HCT116 (cell line): ENCODE data around the gene GLRA3. TPM values are rescaled to one million over a fixed set of nuclear protein-coding genes. Genes with fewer than 3 reads are reported as not detected.

Experiments
- ATAC-seq: fragments of 200-7000 bp; cut with Tn5 transposase; 2 replicates; pipeline ENCODE4 v1.9.1; 2020; ENCODE audit warnings: mild to moderate bottlenecking, moderate library complexity
- BruUV-seq: library from RNA; stranded (reverse); fragments of 400-500 nt; replicated peaks from 2 replicates; lab custom pipeline; 2021; lab: Mats Ljungman, UMichigan
- CTCF ChIA-PET: fragments of 300-600 bp; sonication (Branson Sonifier 250); formaldehyde crosslinking; loops from one replicate; lab custom pipeline; 2021; ENCODE audit warnings: antibody characterized with exemption; lab: Charles Lee
- POLR2A ChIA-PET: fragments of 300-600, 350-600 bp; sonication (Branson Sonifier 250); formaldehyde crosslinking; loops from one replicate; lab custom pipeline; 2021; ENCODE audit warnings: antibody characterized with exemption; lab: Charles Lee
- RAD21 ChIA-PET, 2 experiments: fragments of 300-600 bp; sonication (Branson Sonifier 250); formaldehyde crosslinking; loops; one replicate each; lab custom pipeline; 2023; ENCODE audit warnings: low total read pairs in 2 of 2; ENCODE audit not compliant: uncharacterized antibody in 2 of 2, unreplicated experiment in 2 of 2, low non-redundant PET in 1 of 2; lab: Charles Lee
- DNase-seq: peaks from one replicate; pipeline ENCODE4 v3.0.0-alpha.2; 2010; ENCODE audit warnings: low read depth, low spot score
- H2AFZ ChIP-seq: fragments of 200-600 bp; shearing (Covaris generic), sonication (generic); 2 replicates; pipeline ENCODE4 v1.6.1; 2017; ENCODE audit warnings: low read depth, mixed run types, mixed read lengths, antibody characterized with exemption, low read length; ENCODE audit not compliant: poor library complexity, severe bottlenecking
- H3K27ac ChIP-seq: 2 replicates; pipeline ENCODE4 v1.5.1; 2012; ENCODE audit warnings: low read depth, low read length
- H3K27me3 ChIP-seq: fragments of 200-600 bp; sonication (generic); 2 replicates; pipeline ENCODE4 v1.6.1; 2016; ENCODE audit warnings: mixed run types, low read length, mixed read lengths; ENCODE audit not compliant: insufficient read depth
- H3K36me3 ChIP-seq, 2 experiments: fragments of 200-500 bp in 1 of 2; fragments of 200-600 bp in 1 of 2; sonication (Bioruptor generic) in 1 of 2; sonication (generic) in 1 of 2; 2 replicates each; pipeline versions ENCODE4 v1.5.1 to v1.6.1; 2014 to 2016; ENCODE audit warnings: low read length in 2 of 2, inconsistent platforms in 1 of 2, mixed read lengths in 1 of 2, mixed run types in 1 of 2; ENCODE audit not compliant: insufficient read depth in 2 of 2, control insufficient read depth in 1 of 2
- H3K4me1 ChIP-seq, 2 experiments: fragments of 200-600 bp in 1 of 2; sonication (generic) in 1 of 2; 2 replicates each; pipeline versions ENCODE4 v1.5.1 to v1.6.1; 2012 to 2017; ENCODE audit warnings: low read length in 2 of 2, inconsistent platforms in 1 of 2, mild to moderate bottlenecking in 1 of 2, mixed read lengths in 1 of 2, mixed run types in 1 of 2, moderate library complexity in 1 of 2; ENCODE audit not compliant: insufficient read depth in 2 of 2, control insufficient read depth in 1 of 2
- H3K4me2 ChIP-seq: fragments of 200-600 bp; sonication (generic); 2 replicates; pipeline ENCODE4 v1.6.1; 2017; ENCODE audit warnings: mixed run types, low read length, mixed read lengths
- H3K4me3 ChIP-seq, 2 experiments: fragments of 200-600 bp in 1 of 2; sonication (generic) in 1 of 2; replicated peaks in 1 of 2; 2 replicates each; pipeline ENCODE4 v1.5.1; 2011 to 2016; ENCODE audit warnings: low read length in 2 of 2, control low read depth in 1 of 2, low read depth in 1 of 2, mild to moderate bottlenecking in 1 of 2, mixed read lengths in 1 of 2, mixed run types in 1 of 2
- H3K79me2 ChIP-seq: fragments of 200-600 bp; sonication (generic); 2 replicates; pipeline ENCODE4 v1.6.1; 2017; ENCODE audit warnings: mild to moderate bottlenecking, mixed run types, low read length, moderate library complexity, mixed read lengths; ENCODE audit not compliant: insufficient read depth
- H3K9ac ChIP-seq: fragments of 200-600 bp; sonication (generic); 2 replicates; pipeline ENCODE4 v1.6.1; 2016; ENCODE audit warnings: low read length, mixed read lengths
- H3K9me2 ChIP-seq: fragments of 200-600 bp; sonication (generic), shearing (Covaris generic); 2 replicates; pipeline ENCODE4 v1.6.1; 2017; ENCODE audit warnings: mixed run types, mild to moderate bottlenecking, moderate library complexity; ENCODE audit not compliant: insufficient read depth
- H3K9me3 ChIP-seq, 2 experiments: fragments of 200-500 bp in 1 of 2; fragments of 200-600 bp in 1 of 2; sonication (Bioruptor generic) in 1 of 2; sonication (generic) in 1 of 2; 2 replicates each; pipeline ENCODE4 v1.6.1; 2014 to 2017; ENCODE audit warnings: low read length in 2 of 2, mixed read lengths in 2 of 2, inconsistent platforms in 1 of 2, low read depth in 1 of 2, mild to moderate bottlenecking in 1 of 2, mixed run types in 1 of 2, moderate library complexity in 1 of 2; ENCODE audit not compliant: control insufficient read depth in 1 of 2, insufficient read depth in 1 of 2
- H4K20me1 ChIP-seq: fragments of 200-600 bp; sonication (generic), shearing (Covaris generic); 2 replicates; pipeline ENCODE4 v1.6.1; 2017; ENCODE audit warnings: mixed run types, mild to moderate bottlenecking, moderate library complexity; ENCODE audit not compliant: insufficient read depth
- EGR1 ChIP-seq: IDR thresholded peaks from 2 replicates; pipeline ENCODE4 v1.6.1; 2012; ENCODE audit warnings: low read depth
- EZH2phosphoT487 ChIP-seq: fragments of 200-600 bp; IDR thresholded peaks from 2 replicates; pipeline ENCODE4 v1.6.1; 2018; ENCODE audit warnings: antibody characterized with exemption, borderline replicate concordance
- FOSL1 ChIP-seq: IDR thresholded peaks from 2 replicates; pipeline ENCODE4 v1.6.1; 2012; ENCODE audit warnings: low read depth
- JUND ChIP-seq: IDR thresholded peaks from 2 replicates; pipeline ENCODE4 v1.6.1; 2012
- MAX ChIP-seq: IDR thresholded peaks from 2 replicates; pipeline ENCODE4 v1.6.1; 2012
- RAD21 ChIP-seq: IDR thresholded peaks from 2 replicates; pipeline ENCODE4 v1.6.1; 2012; ENCODE audit warnings: low read depth, mild to moderate bottlenecking
- REST ChIP-seq: IDR thresholded peaks from 2 replicates; pipeline ENCODE4 v1.6.1; 2012; ENCODE audit warnings: low read depth
- SIN3A ChIP-seq: IDR thresholded peaks from 2 replicates; pipeline ENCODE4 v1.6.1; 2012; ENCODE audit warnings: low read depth
- YY1 ChIP-seq: IDR thresholded peaks from 2 replicates; pipeline ENCODE4 v1.6.1; 2011; ENCODE audit warnings: low read length, low read depth, moderate library complexity, mild to moderate bottlenecking; ENCODE audit not compliant: insufficient replicate concordance; ENCODE audit errors: extremely low read depth
- ZNF274 ChIP-seq: fragments of 200-500 bp; sonication (Bioruptor generic); IDR thresholded peaks from 2 replicates; pipeline ENCODE4 v1.6.1; 2014; ENCODE audit warnings: mild to moderate bottlenecking, low read depth, low read length, inconsistent platforms
- intact Hi-C: fragments of 100-400 bp; cut with micrococcal nuclease; formaldehyde crosslinking; loops from 2 replicates; pipeline ENCODE4 v1.10.0; 2022
- total RNA-seq: library from RNA; stranded (reverse); gene quantifications from one replicate; pipeline ENCODE4 v1.2.1, GENCODE V29; 2021; ENCODE audit not compliant: unreplicated experiment
- TF ChIP-seq, protein P1 (sequence below): IDR thresholded peaks from 2 replicates; pipeline ENCODE4 v1.6.1; 2012

GLRA3 gene
- total RNA-seq, 1 experiment from 2014 or later = not detected

DNA sequence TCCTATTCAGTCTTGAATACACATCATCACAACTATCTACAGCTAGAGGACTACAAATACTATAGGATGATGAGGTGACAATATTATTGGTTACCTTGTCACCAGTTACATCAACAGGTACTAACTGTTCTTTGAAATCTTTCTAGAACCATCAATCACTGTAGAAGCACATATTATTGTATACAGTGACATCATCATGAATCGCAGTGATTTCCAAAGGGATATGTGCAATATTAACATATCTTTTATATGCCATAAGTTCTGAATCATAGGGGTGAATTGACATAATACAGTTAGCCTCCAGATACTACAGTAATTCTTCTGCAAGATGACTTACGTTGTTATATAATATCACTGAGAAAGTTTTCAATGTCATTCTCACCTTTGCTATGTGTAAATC, 201.6 kb downstream of the GLRA3 start:
- no TSS peak for BruUV-seq
- no peaks in the 10 kb centered on the region for H3K36me3 ChIP-seq
- no peaks in the 10 kb centered on the region for H4K20me1 ChIP-seq
- no peaks in the 10 kb centered on the region for H3K79me2 ChIP-seq
- TF ChIP-seq REST (no peak), MAX (no peak), YY1 (no peak), RAD21 (no peak), EGR1 (no peak), SIN3A (no peak), ZNF274 (no peak), EZH2phosphoT487 (no peak), FOSL1 (no peak), JUND (no peak)
- TF ChIP-seq, protein P1, sequence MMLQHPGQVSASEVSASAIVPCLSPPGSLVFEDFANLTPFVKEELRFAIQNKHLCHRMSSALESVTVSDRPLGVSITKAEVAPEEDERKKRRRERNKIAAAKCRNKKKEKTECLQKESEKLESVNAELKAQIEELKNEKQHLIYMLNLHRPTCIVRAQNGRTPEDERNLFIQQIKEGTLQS = no peak
- RAD21 ChIA-PET = no interaction called here
- no peak overlapping the region for H3K27ac ChIP-seq
- no peak overlapping the region for H3K4me2 ChIP-seq
- no peak overlapping the region for H3K9ac ChIP-seq
- no peaks in the 10 kb centered on the region for H3K27me3 ChIP-seq
- intact Hi-C loops = no loop called here
- CTCF ChIA-PET = no interaction called here
- ATAC-seq (no peak), DNase-seq (no peak)
- H3K9me2 ChIP-seq = no peaks in the 10 kb centered on the region
- POLR2A ChIA-PET = no interaction called here
- H2AFZ ChIP-seq = no peak overlapping the region
- no peaks in the 10 kb centered on the region for H3K4me1 ChIP-seq
- no peaks in the 10 kb centered on the region for H3K9me3 ChIP-seq
- H3K4me3 ChIP-seq = no peak overlapping the region
